Esophagus squamous epithelium (tissue), 5 donors: Measurements from ENCODE around the gene STX8. TPM values are rescaled to one million over a fixed set of nuclear protein-coding genes. Genes with fewer than 3 reads are reported as not detected.

Experiments
- DNase-seq: peaks from one replicate; lab custom pipeline; 2025; lab: John Stamatoyannopoulos, UW
- H3K27ac ChIP-seq, 4 donors: fragments of 200-600 bp; sonication (generic); one replicate each; pipeline ENCODE4 v1.5.1; 2016 to 2019; ENCODE audit warnings: mild to moderate bottlenecking in 1 of 4
- H3K27me3 ChIP-seq, 4 donors: fragments of 200-600 bp; sonication (generic); 1 replicate in 3 of 4; 2 replicates in 1 of 4; pipeline versions ENCODE4 v1.5.1 to v1.6.0; 2017 to 2021; ENCODE audit warnings: antibody characterized with exemption in 1 of 4
- H3K36me3 ChIP-seq, 3 donors: fragments of 200-600 bp; sonication (generic); one replicate each; pipeline ENCODE4 v1.5.1; 2016 to 2019
- H3K4me1 ChIP-seq, 3 donors: fragments of 200-600 bp; sonication (generic); one replicate each; pipeline ENCODE4 v1.5.1; 2017 to 2019
- H3K4me3 ChIP-seq, 4 donors: fragments of 200-600 bp; sonication (generic); 1 replicate in 3 of 4; 2 replicates in 1 of 4; pipeline ENCODE4 v1.5.1; 2016 to 2019; ENCODE audit warnings: mild to moderate bottlenecking in 2 of 4, moderate library complexity in 1 of 4
- H3K9me3 ChIP-seq, 3 donors: fragments of 200-600 bp; sonication (generic); one replicate each; pipeline ENCODE4 v1.5.1; 2016 to 2019
- POLR2A ChIP-seq, 4 donors: fragments of 450-650 bp; IDR thresholded peaks; one replicate each; pipeline ENCODE4 v1.6.1; 2017; ENCODE audit warnings: antibody characterized with exemption in 4 of 4, mild to moderate bottlenecking in 4 of 4, moderate library complexity in 3 of 4
- WGBS, 2 donors: methylation state at CpG; one replicate each; pipeline ENCODE4 v1.1.5; 2018; 5-methylcytosine and 5-hydroxymethylcytosine counted together
- intact Hi-C: fragments of 100-400 bp; cut with DNase I; formaldehyde crosslinking; loops from one replicate; pipeline ENCODE4 v1.15.0; 2022
- total RNA-seq, 4 donors: library from RNA; depleted of rRNA; stranded (reverse); fragments of >200 nt; gene quantifications; one replicate each; pipeline ENCODE4 v1.1.0, GENCODE V29; 2016
- TF ChIP-seq, protein P1 (sequence below), 6 experiments: fragments of 450-650 bp in 4 of 6; fragments of 200-600 bp in 2 of 6; sonication (generic) in 2 of 6; IDR thresholded peaks; one replicate each; pipeline ENCODE4 v1.5.1; 2016 to 2019; ENCODE audit warnings: antibody characterized with exemption in 6 of 6, mild to moderate bottlenecking in 4 of 6, moderate library complexity in 4 of 6
- donor health status: DM: yes; HTN: yes; CAD: no.

STX8 gene
- total RNA-seq, 4 donors from 2014 or later = 31.8 to 66.4 (median 46.5) TPM

- DNase-seq = no peak
- Histone ChIP-seq H3K27me3 (no peaks in the 10 kb centered on the region), H3K9me3 (no peaks in the 10 kb centered on the region), H3K36me3 (no peaks in the 10 kb centered on the region), H3K4me3 (no peak overlapping the region), H3K4me1 (peaks cover 0 to 24% (median 0%) of the 10 kb centered on the region in 3 donors), H3K27ac (no peak overlapping the region)
- TF ChIP-seq, protein P1, sequence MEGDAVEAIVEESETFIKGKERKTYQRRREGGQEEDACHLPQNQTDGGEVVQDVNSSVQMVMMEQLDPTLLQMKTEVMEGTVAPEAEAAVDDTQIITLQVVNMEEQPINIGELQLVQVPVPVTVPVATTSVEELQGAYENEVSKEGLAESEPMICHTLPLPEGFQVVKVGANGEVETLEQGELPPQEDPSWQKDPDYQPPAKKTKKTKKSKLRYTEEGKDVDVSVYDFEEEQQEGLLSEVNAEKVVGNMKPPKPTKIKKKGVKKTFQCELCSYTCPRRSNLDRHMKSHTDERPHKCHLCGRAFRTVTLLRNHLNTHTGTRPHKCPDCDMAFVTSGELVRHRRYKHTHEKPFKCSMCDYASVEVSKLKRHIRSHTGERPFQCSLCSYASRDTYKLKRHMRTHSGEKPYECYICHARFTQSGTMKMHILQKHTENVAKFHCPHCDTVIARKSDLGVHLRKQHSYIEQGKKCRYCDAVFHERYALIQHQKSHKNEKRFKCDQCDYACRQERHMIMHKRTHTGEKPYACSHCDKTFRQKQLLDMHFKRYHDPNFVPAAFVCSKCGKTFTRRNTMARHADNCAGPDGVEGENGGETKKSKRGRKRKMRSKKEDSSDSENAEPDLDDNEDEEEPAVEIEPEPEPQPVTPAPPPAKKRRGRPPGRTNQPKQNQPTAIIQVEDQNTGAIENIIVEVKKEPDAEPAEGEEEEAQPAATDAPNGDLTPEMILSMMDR (IDR thresholded peaks at IDR 0.05) = no peak
- no peak for TF ChIP-seq POLR2A (IDR thresholded peaks at IDR 0.05)
- WGBS, 2 donors = 87 to 96% methylated on average over 4 to 5 of the region's 5 CpGs
- intact Hi-C loops = no loop called here
These were observed 103.5 kb downstream of the STX8 start for GRCh38 chr17:9472094-9472493.

GRCh38 chr17:9470171-9470570 is 105.4 kb downstream of the STX8 start:
- WGBS, 2 donors = 34 to 68% methylated on average over 4 of the region's 4 CpGs
- H3K4me1 ChIP-seq = peaks cover 0 to 32% (median 0%) of the 10 kb centered on the region in 3 donors
- no peaks in the 10 kb centered on the region for H3K27me3 ChIP-seq
- no peaks in the 10 kb centered on the region for H3K9me3 ChIP-seq
- TF ChIP-seq, protein P1 (IDR thresholded peaks at IDR 0.05) = no peak
- no peak for TF ChIP-seq POLR2A (IDR thresholded peaks at IDR 0.05)
- no peak overlapping the region for H3K4me3 ChIP-seq
- intact Hi-C loops = no loop called here
- DNase-seq = no peak
- H3K36me3 ChIP-seq = no peaks in the 10 kb centered on the region
- peak overlapping the region in 3 of 4 donors; percentile 39 to 69 (median 47) for H3K27ac ChIP-seq

DNA sequence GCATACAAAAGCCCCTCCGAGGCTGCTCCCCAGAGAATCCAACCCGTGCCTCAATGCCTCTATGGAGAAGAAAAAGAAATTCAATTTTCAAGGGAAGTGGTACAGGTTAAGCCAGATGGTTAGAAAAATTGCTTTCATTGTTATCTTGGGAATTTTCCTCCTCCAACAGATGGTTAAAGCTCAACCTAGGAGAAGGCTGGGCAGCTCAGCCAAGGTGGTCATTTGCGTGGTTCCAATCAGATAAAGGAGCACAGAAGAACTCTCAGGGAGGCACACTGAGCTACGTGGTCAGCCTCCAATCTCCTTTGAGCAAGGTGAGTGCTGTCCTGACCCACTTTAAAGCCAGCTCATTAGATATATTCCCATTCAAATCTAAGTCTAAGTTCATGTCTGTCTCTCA is 106.7 kb downstream of the STX8 start:
- no peaks in the 10 kb centered on the region for H3K9me3 ChIP-seq
- no peak overlapping the region for H3K4me3 ChIP-seq
- TF ChIP-seq, protein P1 (IDR thresholded peaks at IDR 0.05) = no peak
- no peak for TF ChIP-seq POLR2A (IDR thresholded peaks at IDR 0.05)
- peaks cover 0 to 40% (median 0%) of the 10 kb centered on the region in 3 donors for H3K4me1 ChIP-seq
- DNase-seq = no peak
- intact Hi-C loops = no loop called here
- 80 to 94% methylated on average over 3 to 4 of the region's 4 CpGs for WGBS, 2 donors
- H3K27ac ChIP-seq = peak overlapping the region in 3 of 4 donors; percentile 39 to 49 (median 47)
- no peaks in the 10 kb centered on the region for H3K27me3 ChIP-seq
- no peaks in the 10 kb centered on the region for H3K36me3 ChIP-seq

DNA sequence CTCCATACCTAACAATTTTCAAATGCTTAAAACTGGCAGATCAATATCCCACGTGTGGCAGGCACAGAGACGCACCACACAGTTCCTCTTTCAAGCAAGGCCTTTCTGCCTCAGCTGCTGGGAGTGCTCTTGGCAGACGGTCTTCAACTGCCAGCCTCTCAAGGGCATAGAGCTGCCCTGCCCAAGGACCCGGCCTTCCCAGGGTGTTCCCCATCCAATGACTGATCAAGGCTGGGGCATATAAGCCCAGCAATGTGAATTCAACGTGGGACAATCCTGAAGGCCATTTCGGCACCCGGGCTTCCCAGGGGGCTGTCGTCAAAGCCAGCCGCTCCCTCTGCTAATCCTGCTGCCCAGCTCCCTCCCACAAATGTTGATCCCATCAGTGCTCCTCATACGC is 107.1 kb downstream of the STX8 start:
- no peak overlapping the region for H3K4me3 ChIP-seq
- H3K27me3 ChIP-seq = no peaks in the 10 kb centered on the region
- H3K36me3 ChIP-seq = no peaks in the 10 kb centered on the region
- DNase-seq = no peak
- TF ChIP-seq, protein P1 (IDR thresholded peaks at IDR 0.05) = no peak
- no peak for TF ChIP-seq POLR2A (IDR thresholded peaks at IDR 0.05)
- H3K9me3 ChIP-seq = no peaks in the 10 kb centered on the region
- 81 to 97% methylated on average over 3 to 4 of the region's 10 CpGs for WGBS, 2 donors
- peaks cover 0 to 40% (median 0%) of the 10 kb centered on the region in 3 donors for H3K4me1 ChIP-seq
- H3K27ac ChIP-seq = peak overlapping the region in 1 of 4 donors; percentile 47
- intact Hi-C loops = no loop called here

GRCh38 chr17:9467518-9467917 is 108.1 kb downstream of the STX8 start:
- Histone ChIP-seq H3K4me1 (peaks cover 0 to 32% (median 0%) of the 10 kb centered on the region in 3 donors), H3K4me3 (no peak overlapping the region), H3K36me3 (no peaks in the 10 kb centered on the region), H3K27ac (peak overlapping the region in 2 of 4 donors; percentile 26 to 68), H3K9me3 (no peaks in the 10 kb centered on the region), H3K27me3 (no peaks in the 10 kb centered on the region)
- TF ChIP-seq POLR2A (IDR thresholded peaks at IDR 0.05) = no peak
- TF ChIP-seq, protein P1 (IDR thresholded peaks at IDR 0.05) = no peak
- whole genome bisulfite sequencing, 2 donors = 66 to 83% methylated on average over 3 to 5 of the region's 5 CpGs
- no peak for DNase-seq
- intact Hi-C loops = no loop called here
